Smooth muscle cell (in vitro differentiated cells): ENCODE data around the gene MMD. TPM values are rescaled to one million over a fixed set of nuclear protein-coding genes. Genes with fewer than 3 reads are reported as not detected.

Source experiments
- DNase-seq: peaks from one replicate; lab custom pipeline; 2025; ENCODE audit not compliant: unreplicated experiment; lab: John Stamatoyannopoulos, UW
- H2AFZ ChIP-seq: fragments of 200-600 bp; sonication (generic); 2 replicates; pipeline ENCODE4 v1.6.0; 2016; ENCODE audit warnings: antibody characterized with exemption, low read depth, mild to moderate bottlenecking
- H3F3A ChIP-seq: fragments of 200-600 bp; sonication (generic); 2 replicates; pipeline ENCODE4 v1.6.0; 2017; ENCODE audit warnings: antibody characterized with exemption, low read depth
- H3K27ac ChIP-seq: fragments of 200-600 bp; sonication (generic); 2 replicates; pipeline ENCODE4 v1.5.1; 2016; ENCODE audit warnings: low read depth, mild to moderate bottlenecking
- H3K27me3 ChIP-seq: fragments of 200-600 bp; sonication (generic); 2 replicates; pipeline ENCODE4 v1.6.1; 2016; ENCODE audit warnings: low read depth, mild to moderate bottlenecking
- H3K36me3 ChIP-seq: fragments of 200-600 bp; sonication (generic); 2 replicates; pipeline ENCODE4 v1.5.1; 2016; ENCODE audit warnings: low read depth
- H3K4me1 ChIP-seq: fragments of 200-600 bp; sonication (generic); 2 replicates; pipeline ENCODE4 v1.5.1; 2016; ENCODE audit warnings: low read depth
- H3K4me2 ChIP-seq: fragments of 200-600 bp; sonication (generic); 2 replicates; pipeline ENCODE4 v1.6.0; 2016; ENCODE audit warnings: mild to moderate bottlenecking
- H3K4me3 ChIP-seq: fragments of 200-600 bp; sonication (generic); 2 replicates; pipeline ENCODE4 v1.5.1; 2016; ENCODE audit warnings: mild to moderate bottlenecking
- H3K79me2 ChIP-seq: fragments of 200-600 bp; sonication (generic); 2 replicates; pipeline ENCODE4 v1.6.0; 2016; ENCODE audit warnings: low read depth, mild to moderate bottlenecking
- H3K9ac ChIP-seq: fragments of 200-600 bp; sonication (generic); 2 replicates; pipeline ENCODE4 v1.6.0; 2016; ENCODE audit warnings: low read depth
- H3K9me3 ChIP-seq: fragments of 200-600 bp; sonication (generic); replicated peaks from 2 replicates; pipeline ENCODE4 v1.5.1; 2016; ENCODE audit warnings: low read depth
- H4K20me1 ChIP-seq: fragments of 200-600 bp; sonication (generic); 2 replicates; pipeline ENCODE4 v1.6.0; 2016; ENCODE audit warnings: low read depth
- WGBS: methylation state at CpG from one replicate; pipeline ENCODE4 v1.1.7; 2016; ENCODE audit warnings: low lambda C conversion rate; 5-methylcytosine and 5-hydroxymethylcytosine counted together
- polyA plus RNA-seq: library from polyadenylated mRNA; unstranded; fragments of >200 nt; fragmentation: Nextera tagmentation; extraction: Ambion mirVana; gene quantifications from 2 replicates; pipeline ENCODE4 v1.2.1, GENCODE V29; 2016
- total RNA-seq: library from RNA; depleted of rRNA; stranded (reverse); fragments of >200 nt; gene quantifications from 2 replicates; pipeline ENCODE4 v1.2.3, GENCODE V29; 2014
- TF ChIP-seq, protein P1 (sequence below): fragments of 200-600 bp; sonication (generic); IDR thresholded peaks from 2 replicates; pipeline ENCODE4 v1.5.1; 2017; ENCODE audit warnings: borderline replicate concordance, mild to moderate bottlenecking, antibody characterized with exemption; ENCODE audit not compliant: insufficient read depth, poor library complexity, severe bottlenecking

MMD gene
- total and polyA plus RNA-seq, 2 experiments from 2014 or later, result 18.0 to 19.6 TPM

GRCh38 chr17:55456307-55457240 lies 34.9 kb upstream of the MMD start:
- WGBS, result 94% methylated on average over 6 of the region's 6 CpGs
- H3K36me3 ChIP-seq, result no peaks in the 10 kb centered on the region
- TF ChIP-seq, protein P1, sequence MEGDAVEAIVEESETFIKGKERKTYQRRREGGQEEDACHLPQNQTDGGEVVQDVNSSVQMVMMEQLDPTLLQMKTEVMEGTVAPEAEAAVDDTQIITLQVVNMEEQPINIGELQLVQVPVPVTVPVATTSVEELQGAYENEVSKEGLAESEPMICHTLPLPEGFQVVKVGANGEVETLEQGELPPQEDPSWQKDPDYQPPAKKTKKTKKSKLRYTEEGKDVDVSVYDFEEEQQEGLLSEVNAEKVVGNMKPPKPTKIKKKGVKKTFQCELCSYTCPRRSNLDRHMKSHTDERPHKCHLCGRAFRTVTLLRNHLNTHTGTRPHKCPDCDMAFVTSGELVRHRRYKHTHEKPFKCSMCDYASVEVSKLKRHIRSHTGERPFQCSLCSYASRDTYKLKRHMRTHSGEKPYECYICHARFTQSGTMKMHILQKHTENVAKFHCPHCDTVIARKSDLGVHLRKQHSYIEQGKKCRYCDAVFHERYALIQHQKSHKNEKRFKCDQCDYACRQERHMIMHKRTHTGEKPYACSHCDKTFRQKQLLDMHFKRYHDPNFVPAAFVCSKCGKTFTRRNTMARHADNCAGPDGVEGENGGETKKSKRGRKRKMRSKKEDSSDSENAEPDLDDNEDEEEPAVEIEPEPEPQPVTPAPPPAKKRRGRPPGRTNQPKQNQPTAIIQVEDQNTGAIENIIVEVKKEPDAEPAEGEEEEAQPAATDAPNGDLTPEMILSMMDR, result no peak
- H3K4me1 ChIP-seq, result no peaks in the 10 kb centered on the region
- H3K79me2 ChIP-seq, result no peaks in the 10 kb centered on the region
- H3F3A ChIP-seq, result peaks cover 8% of the 10 kb centered on the region
- H3K4me2 ChIP-seq, result no peak overlapping the region
- no peak overlapping the region for H2AFZ ChIP-seq
- no peaks in the 10 kb centered on the region for H3K9me3 ChIP-seq
- no peaks in the 10 kb centered on the region for H4K20me1 ChIP-seq
- no peaks in the 10 kb centered on the region for H3K27me3 ChIP-seq
- no peak for DNase-seq
- H3K4me3 ChIP-seq, result no peak overlapping the region
- H3K9ac ChIP-seq, result no peak overlapping the region
- no peak overlapping the region for H3K27ac ChIP-seq

DNA sequence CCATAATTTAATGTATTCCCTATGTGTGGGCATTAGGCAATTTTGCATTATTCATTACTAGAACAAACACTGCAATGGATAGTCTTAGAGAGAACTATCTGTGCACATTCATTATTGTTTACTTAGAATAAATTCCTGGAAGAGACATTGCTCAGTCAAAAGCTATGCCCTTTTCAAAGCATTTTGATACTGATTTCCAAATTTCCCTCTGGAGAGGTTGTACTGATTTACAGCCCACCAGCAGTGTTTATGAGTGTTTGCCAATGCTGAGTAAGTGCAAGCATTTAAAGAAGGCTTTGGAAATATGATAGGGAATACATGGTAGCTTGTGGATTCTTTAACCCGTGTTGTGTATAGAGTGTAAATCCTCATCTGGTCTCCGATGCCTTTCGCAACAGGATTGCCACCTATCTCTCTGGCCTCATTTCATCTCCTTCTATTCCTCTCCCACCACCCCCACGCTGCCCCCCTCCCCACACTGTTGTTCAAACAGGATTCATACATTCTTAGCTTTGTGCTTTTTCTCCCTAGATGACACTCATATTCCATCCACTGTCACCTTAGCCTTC lies 33.4 kb upstream of the MMD start:
- H3K27ac ChIP-seq, result peak overlapping the region; percentile 33

DNA sequence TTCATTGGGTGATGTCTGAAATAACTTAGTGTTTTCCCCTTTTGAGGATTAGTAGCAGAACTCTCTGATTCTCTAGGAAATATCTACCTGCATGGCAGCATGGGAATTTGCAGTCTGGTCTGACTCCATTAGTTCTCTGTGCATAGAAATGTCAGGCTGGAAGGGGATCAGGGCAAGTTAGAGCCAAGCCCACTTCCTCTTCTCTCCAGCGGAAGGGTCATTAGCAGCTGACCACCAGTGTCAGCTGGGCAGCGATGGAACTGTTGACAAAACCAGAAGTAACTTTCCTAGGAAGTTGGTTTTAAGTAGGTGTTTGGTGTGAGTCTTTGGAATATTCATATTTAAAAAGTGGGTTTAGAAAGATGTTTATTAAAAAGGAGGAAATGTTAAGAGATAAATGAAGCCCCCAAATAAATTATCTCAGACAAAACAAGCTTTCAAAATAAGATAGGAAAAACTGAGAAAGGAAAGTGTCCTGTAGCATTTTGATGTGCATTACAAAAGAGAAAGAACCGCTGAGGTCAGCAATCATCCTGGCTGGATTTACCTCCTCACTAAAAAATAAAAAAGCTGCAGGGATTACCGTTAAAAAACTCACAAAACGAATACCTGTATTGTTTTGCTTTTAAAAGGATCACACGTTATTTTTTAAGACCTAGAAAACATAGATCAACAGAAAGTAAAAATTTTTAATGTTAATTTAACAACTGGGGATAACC lies 32.4 kb upstream of the MMD start:
- Histone ChIP-seq H2AFZ (no peak overlapping the region), H3K27ac (no peak overlapping the region), H3K9ac (no peak overlapping the region), H3K4me3 (no peak overlapping the region), H3F3A (peaks cover 14% of the 10 kb centered on the region), H3K4me1 (no peaks in the 10 kb centered on the region), H3K36me3 (no peaks in the 10 kb centered on the region), H3K27me3 (no peaks in the 10 kb centered on the region), H3K4me2 (peak overlapping the region; percentile 33), H4K20me1 (no peaks in the 10 kb centered on the region), H3K79me2 (no peaks in the 10 kb centered on the region), H3K9me3 (no peaks in the 10 kb centered on the region)
- TF ChIP-seq, protein P1, result no peak
- WGBS, result 60% methylated on average over 6 of the region's 6 CpGs
- DNase-seq, result no peak

More for the DNA sequence above, 33.4 kb upstream of the MMD start:
- 26% methylated on average over 4 of the region's 4 CpGs for WGBS
- H3K36me3 ChIP-seq, result no peaks in the 10 kb centered on the region
- no peaks in the 10 kb centered on the region for H3K4me1 ChIP-seq
- no peaks in the 10 kb centered on the region for H3K79me2 ChIP-seq
- H3K9ac ChIP-seq, result no peak overlapping the region
- H3F3A ChIP-seq, result peaks cover 8% of the 10 kb centered on the region
- H3K4me3 ChIP-seq, result no peak overlapping the region
- TF ChIP-seq, protein P1, result no peak
- no peaks in the 10 kb centered on the region for H4K20me1 ChIP-seq
- H3K27me3 ChIP-seq, result no peaks in the 10 kb centered on the region
- H2AFZ ChIP-seq, result no peak overlapping the region
- no peak for DNase-seq
- H3K9me3 ChIP-seq, result no peaks in the 10 kb centered on the region
- peak overlapping the region; percentile 33 for H3K4me2 ChIP-seq
